GM19455 (cell line): Measurements from ENCODE around the gene GPR162.

Experiments
- ATAC-seq: cut with Tn5 transposase; IDR thresholded peaks from one replicate; pipeline ENCODE4 v1.9.1; 2021; ENCODE audit not compliant: unreplicated experiment

GPR162 gene

GRCh38 chr12:6836851-6837250 is 15.2 kb downstream of the GPR162 start:
- ATAC-seq, result no peak

DNA sequence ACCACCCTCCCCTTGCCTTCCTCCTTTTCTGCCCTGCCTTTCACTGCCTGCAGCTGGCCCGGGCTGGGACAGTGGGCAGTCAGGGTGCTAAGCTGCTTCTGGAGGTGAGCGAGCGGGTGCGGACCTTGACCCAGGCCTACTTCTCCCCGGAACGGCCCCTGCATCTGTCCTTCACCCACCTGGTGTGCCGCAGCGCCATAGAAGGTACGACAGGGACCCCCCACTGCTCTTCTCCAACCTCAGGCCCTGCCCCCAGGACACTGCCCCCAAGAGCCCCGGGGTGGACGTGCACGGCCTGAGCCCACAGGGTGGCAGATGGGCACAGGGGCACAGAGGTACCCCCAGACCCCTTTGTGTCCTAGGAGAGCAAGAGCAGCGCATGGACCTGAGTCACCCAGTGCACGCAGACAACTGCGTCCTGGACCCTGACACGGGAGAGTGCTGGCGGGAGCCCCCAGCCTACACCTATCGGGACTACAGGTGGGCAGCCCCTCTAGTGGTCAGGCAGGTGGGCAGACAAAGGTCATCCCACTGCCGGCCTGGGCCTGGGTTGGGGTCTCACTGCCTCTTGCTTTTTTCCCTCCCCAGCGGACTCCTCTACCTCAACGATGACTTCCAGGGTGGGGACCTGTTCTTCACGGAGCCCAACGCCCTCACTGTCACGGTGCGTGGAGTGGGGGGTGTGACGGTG is 15.9 kb downstream of the GPR162 start:
- ATAC-seq, result no peak

- no peak for ATAC-seq
Measured at GRCh38 chr12:6838854-6839253, 17.2 kb downstream of the GPR162 start.

DNA sequence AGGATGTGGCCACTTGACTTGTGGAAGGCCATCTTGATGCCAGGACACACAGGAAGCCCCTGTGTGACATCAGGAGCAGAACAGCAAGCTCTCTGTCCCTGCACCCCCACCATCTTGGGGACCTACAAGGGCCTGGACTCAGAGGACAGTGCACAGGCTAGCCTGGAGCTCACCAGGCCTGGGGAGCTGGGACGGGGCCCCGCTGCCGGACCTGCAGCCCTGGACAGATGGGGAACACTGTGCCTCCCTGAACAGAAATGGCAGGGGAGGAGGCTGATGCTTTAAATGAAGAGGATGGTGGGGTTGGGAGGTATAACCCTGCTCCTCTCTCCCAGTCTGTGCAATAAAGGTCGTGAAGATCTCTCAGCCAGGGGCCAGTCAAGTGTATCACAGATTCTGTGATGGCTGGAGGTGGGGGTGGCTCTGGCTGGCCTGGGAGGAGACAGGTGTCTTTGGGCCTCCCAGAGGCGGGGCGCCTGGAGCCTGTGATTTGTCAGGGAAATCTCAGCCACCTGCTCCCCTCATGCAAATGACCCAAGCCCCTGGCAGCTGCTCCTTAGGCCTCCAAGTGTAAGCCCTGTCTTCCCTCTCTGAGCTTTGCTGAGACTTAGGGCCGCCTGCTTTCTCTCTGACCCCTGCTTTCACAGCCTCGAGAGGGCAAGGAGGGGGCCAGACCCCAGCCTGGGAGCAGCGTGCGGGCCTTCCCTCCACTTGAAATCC is 18.0 kb downstream of the GPR162 start:
- peak; percentile 90 for ATAC-seq

DNA sequence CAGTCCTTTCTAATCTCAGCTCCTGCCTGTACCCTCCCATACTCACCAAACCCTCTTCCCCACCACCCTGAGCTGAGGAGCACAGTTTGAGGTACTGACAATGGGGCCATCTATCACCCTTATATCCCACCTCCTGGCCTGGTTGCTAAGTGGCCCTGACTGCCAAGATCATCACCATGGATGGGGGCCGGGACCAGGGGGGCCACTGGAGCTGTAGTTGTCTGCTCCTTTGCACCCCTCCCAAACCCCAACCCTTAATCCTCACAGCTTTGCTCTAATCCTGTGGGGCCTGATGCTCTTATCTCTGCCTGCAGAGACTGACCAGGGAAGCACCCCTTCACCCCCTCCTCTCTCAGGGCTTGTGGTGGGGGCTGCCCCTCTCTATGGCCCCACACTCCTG is 18.7 kb downstream of the GPR162 start:
- ATAC-seq, result no peak

GRCh38 chr12:6840761-6841515 is 19.3 kb downstream of the GPR162 start, which contains the start of gene GNB3:
GNB3 (plus strand) TSS chr12:6840925; CDS start chr12:6841288, 363 bp downstream.
- no peak for ATAC-seq

GRCh38 chr12:6842075-6842474 is 20.5 kb downstream of the GPR162 start:
- ATAC-seq, result no peak

DNA sequence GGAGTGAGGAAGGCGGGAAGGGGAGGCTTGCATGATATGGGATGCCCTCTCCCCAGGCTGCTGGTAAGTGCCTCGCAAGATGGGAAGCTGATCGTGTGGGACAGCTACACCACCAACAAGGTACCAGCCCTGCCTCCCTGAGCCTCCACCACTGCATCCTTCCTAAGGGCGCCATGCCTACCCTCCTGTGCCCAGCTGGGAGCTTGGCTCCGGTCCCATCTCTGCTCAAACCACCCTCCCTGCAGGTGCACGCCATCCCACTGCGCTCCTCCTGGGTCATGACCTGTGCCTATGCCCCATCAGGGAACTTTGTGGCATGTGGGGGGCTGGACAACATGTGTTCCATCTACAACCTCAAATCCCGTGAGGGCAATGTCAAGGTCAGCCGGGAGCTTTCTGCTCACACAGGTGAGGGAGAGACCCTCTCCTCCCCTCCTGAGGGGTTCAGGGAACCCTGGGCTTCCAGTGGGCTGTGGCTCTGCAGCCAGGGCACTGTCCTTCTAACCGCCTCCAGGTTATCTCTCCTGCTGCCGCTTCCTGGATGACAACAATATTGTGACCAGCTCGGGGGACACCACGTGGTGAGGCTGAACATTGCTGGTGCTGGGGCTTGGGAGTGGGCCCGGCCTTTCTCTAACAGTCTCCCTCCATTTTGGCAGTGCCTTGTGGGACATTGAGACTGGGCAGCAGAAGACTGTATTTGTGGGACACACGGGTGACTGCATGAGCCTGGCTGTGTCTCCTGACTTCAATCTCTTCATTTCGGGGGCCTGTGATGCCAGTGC is 21.7 kb downstream of the GPR162 start:
- ATAC-seq, result no peak

DNA sequence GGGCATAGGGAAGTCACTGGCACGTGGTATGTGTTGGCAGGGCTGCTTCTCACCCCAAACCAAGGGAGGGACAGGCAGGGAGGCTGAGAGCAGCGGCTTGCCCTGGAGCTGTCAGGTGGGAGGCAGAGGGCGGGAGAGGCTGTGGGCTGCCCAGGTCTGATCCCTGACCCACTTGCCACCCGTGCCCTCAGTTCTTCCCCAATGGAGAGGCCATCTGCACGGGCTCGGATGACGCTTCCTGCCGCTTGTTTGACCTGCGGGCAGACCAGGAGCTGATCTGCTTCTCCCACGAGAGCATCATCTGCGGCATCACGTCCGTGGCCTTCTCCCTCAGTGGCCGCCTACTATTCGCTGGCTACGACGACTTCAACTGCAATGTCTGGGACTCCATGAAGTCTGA is 23.8 kb downstream of the GPR162 start:
- no peak for ATAC-seq

- ATAC-seq, result no peak
Measured at GRCh38 chr12:6846316-6846869, 24.8 kb downstream of the GPR162 start.

- no peak for ATAC-seq
Measured at GRCh38 chr12:6847676-6848075, 26.1 kb downstream of the GPR162 start.

- no peak for ATAC-seq
Measured at GRCh38 chr12:6849427-6849826, 27.8 kb downstream of the GPR162 start.

DNA sequence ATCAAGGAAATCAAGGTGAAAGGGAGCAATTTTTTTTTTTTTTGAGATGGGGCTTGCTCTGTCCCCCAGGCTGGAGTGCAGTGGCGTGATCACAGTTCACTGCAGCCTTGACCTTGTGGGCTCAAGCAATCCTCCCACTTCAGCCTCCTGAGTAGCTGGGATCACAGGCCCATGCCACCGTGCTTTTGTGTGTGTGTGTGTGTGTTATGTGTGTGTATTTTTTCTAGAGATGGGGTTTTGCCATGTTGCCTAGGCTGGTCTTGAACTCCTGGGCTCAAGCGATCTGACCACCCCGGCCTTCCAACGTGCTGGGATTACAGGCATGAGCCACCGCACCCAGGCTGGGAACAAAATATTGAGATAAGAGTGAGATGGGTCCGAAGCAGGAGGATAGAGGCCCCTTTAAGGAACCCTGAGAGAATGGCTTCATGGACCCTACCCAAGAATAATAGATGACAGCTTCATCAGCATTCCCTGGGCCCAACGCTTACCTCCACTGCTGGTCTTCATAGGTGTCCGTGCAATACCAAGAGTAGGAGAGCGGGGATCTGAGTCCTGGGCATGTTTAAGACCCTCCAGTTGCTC is 28.4 kb downstream of the GPR162 start:
- no peak for ATAC-seq

- no peak for ATAC-seq
Measured at GRCh38 chr12:6850796-6851152, 29.2 kb downstream of the GPR162 start.

GRCh38 chr12:6851153-6851920 is 29.7 kb downstream of the GPR162 start, which contains the start of gene CDCA3:
CDCA3 (minus strand) TSS chr12:6851286; CDS start chr12:6850952, 334 bp downstream.
- peak; percentile 54 for ATAC-seq

DNA sequence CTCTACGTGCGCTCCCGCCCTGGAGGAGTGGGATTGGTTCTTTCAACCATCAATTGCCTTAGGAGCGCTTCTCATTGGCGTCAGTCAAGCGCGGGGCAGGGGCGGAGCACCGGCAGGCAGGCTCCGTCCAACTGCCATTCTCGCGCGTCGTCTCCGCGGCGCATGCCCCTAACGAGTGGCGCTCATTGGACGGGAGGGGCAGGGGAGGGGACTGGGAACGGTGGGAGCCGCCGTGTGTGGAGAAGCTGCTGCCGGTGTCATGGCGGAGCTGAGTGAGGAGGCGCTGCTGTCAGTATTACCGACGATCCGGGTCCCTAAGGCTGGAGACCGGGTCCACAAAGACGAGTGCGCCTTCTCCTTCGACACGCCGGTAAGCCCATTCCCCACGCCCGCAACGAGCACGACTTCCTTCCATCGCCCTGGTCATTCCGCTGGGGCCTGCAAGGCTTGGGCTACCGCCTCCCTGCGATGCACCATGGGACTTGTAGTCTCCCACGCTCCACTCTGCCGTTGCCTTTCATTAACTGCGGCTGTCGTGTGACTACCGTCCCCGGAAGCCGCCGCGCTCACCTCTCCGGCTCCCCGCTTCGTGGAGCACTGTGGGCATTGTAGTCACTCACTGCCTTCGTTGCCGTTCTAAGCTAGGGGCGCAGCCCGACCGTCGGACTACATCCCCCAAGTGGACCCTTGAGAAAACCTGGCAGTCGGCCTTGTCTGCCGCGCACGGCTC is 30.5 kb downstream of the GPR162 start, which contains the start of gene USP5:
Gene USP5 (plus strand): TSS at position 230 of the 730 bp plus-strand sequence. CDS start 30 bp downstream, at position 260.
- peak; percentile 70 for ATAC-seq

GRCh38 chr12:6852651-6853354 is 31.2 kb downstream of the GPR162 start:
- ATAC-seq, result no peak

DNA sequence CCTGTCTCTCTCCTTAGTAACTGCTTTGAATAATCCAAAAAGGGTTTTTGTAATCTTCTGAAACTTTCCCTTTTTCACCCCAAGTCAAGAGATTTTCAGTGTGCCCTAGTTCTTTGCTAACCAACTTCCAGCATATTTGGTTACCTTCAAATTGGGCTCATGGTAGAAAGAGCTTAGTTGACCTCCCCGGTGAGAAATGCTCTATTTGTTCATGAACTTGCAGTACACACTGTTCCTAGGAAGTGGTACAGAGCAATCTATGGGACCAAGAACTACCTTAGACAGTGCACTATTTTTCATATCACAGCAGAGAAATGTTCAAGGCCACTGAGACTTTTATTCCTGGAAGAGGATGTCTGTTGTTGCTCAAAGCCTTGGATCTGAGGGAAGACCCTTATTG is 32.0 kb downstream of the GPR162 start:
- no peak for ATAC-seq
